GM21576 (cell line): ENCODE measurements around the gene SEC62.

Source experiments
- ATAC-seq: cut with Tn5 transposase; IDR thresholded peaks from one replicate; pipeline ENCODE4 v1.9.1; 2021; ENCODE audit warnings: mild to moderate bottlenecking, moderate library complexity; ENCODE audit not compliant: unreplicated experiment

Gene SEC62, protein sequence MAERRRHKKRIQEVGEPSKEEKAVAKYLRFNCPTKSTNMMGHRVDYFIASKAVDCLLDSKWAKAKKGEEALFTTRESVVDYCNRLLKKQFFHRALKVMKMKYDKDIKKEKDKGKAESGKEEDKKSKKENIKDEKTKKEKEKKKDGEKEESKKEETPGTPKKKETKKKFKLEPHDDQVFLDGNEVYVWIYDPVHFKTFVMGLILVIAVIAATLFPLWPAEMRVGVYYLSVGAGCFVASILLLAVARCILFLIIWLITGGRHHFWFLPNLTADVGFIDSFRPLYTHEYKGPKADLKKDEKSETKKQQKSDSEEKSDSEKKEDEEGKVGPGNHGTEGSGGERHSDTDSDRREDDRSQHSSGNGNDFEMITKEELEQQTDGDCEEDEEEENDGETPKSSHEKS

GRCh38 chr3:169966428-169966950 lies at the start of gene SEC62:
Gene SEC62, plus strand, starts transcription at chr3:169966807. Its CDS starts 16 bp downstream, at chr3:169966823.
- ATAC-seq = peak; percentile 91

DNA sequence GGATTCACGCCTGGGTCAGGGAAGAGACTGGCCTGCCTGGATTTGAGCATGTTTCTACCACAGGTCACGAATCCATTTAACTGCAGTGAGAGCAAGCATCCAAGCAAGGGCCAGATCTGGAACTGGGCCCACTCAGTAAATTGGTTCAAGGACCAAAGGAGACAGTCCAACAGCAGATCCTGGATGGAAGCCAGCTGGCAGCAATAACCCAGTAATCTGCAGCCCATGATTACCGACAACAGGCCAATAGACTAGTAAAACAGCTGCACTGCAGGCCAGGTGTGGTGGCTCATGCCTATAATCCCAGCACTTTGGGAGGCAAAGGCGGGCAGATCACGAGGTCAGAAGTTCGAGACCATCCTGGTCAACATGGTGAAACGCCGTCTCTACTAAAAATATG lies 43.4 kb upstream of the SEC62 start:
- no peak for ATAC-seq

GRCh38 chr3:169923831-169924230 lies 42.8 kb upstream of the SEC62 start:
- no peak for ATAC-seq

DNA sequence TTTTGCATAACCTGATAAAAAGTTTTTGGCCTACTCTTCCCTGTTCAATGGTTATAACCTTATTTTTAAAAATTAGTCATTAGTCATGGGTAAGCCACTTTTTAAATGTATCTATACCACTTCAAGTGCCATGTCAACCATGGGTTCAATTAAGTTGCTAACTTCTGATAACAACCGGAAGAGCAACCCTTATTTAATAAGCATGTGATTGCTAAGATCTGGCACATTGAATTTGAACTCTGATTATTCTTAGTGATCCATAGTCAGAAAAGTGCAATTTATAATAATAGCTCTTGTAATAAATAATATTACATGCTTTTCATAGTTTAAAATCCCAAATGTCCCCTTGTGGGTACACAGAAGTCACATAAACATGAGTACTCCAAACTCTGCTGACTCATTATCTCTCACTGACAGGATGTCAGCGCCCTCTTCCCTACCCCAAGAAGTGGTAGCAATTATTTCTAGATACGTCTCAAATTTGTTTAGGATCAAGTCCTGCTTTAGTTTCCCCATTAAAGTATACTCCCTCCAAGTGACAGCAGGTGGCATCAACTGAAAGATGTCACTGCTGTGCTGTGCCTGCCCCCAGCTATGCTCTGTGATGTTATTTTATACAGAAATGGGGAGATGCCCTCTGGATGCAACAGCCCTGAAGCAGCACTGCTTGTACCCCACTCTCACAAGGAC lies 36.6 kb upstream of the SEC62 start:
- peak; percentile 33 for ATAC-seq

DNA sequence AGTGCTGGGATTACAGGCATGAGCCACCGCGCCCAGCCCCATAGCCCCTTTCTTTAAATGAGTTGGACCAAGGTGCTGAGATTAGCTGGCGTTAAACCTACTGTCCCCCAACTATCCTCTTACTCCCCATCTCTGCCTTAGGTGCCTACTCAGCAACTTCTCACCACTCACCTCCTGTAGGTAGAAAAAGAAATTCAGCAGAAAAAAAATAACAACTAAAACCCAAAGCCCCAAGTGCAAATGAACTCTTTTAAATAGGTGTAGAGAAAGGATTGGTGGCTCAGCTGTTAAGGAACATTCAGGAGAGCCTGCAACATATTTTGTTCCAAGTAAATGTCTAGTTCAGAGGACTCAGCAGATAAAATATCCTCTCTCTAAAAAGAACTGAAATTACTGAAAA lies 35.8 kb upstream of the SEC62 start:
- no peak for ATAC-seq

- ATAC-seq = peak; percentile 90
Measured at GRCh38 chr3:169931747-169932520, 34.7 kb upstream of the SEC62 start.

- ATAC-seq = no peak
Measured at GRCh38 chr3:169939320-169939719, 27.3 kb upstream of the SEC62 start.

DNA sequence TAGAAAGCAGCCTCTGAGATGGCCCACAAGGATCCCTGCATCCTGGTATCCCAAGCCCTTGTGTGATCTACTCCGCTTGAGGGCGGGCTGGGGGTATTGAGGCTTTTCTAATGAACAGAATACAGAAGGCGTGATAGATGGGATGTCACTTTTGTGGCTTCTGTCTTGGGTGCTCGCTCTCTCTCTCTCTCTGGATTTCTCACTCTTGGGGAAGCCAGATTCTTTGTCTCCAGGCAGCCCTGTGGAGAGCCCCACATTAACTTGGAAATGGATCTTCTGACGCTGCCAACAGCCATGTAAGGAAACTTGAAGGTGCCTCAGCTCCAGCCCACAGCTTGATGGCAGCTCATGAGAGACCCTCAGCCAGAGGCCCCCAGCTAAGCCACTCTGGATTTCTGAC lies 26.9 kb upstream of the SEC62 start:
- no peak for ATAC-seq

DNA sequence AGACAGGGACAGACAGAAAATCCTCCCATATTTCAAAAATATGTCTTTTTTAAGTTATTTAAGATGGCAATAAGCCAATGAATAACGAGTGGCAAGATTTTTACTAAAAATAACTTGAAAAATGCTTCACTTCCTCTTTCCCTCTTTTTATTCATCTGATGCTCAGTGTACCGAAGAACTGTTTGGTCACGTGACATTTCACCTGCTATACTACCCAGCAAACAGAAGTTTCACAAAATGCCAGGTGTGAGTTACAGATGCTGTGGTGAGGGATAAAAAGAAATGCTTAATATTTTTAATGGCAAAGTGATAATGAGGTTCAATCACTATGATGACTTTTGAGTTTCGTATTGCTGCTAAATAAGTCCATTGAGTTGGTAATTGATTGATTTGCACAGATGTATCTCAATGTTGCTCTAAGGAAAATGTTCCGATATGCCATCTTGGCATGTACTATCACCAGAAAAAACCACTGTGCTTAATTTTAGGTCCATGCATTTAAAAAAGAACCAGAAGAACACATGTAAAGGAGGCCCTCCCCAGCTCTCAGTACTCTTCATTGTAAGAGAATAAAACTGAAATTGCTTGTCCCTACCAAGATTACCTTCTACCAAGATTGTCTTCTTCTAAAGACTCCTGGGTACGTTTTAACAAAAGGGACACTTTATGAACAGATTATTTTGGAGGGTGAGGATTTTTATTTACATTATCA lies 26.0 kb upstream of the SEC62 start:
- peak; percentile 72 for ATAC-seq

GRCh38 chr3:169945313-169945712 lies 21.3 kb upstream of the SEC62 start:
- ATAC-seq = peak; percentile 82

GRCh38 chr3:169946336-169946735 lies 20.3 kb upstream of the SEC62 start:
- no peak for ATAC-seq

DNA sequence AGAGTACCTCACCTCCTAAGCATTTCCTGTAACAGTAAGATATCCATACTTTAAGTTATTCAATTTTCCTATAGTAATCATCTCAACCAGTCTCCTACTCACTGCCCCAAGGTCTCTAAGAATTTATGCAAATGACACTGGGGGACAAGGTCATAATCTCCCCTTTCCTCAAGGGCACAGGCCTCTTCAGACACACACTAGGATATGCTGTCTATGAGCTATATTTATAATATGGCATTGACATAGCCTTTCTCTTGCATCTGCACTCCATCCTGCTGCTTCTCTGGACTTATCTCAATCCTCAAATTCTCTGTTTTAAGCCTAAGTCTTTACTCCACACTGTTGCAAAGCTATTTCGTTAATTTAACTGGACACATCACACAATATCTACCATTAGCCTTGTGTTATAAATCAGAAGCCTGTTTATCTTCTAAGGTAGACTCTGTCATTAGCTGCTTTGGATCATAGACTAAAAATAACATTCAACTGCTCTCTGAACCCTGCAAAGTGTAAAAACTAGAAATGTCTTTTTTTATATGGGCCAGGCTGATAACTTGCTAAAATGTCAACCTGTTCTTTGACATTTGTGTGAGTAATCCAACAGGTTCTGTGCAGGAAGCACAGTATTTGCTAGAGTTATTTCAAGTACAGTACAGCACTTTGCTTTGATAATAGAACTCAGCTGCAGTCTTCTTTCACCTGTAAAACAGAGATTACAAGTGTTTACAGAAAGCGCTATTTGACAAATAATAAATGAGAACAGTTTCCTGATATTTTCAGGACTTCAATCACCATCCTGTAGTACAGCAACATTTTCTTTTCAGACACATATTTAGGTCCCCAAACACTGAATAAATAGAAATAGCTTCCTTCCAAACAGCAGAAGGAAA lies 17.8 kb upstream of the SEC62 start:
- ATAC-seq = no peak

- no peak for ATAC-seq
Measured at GRCh38 chr3:169952045-169952444, 14.6 kb upstream of the SEC62 start.

DNA sequence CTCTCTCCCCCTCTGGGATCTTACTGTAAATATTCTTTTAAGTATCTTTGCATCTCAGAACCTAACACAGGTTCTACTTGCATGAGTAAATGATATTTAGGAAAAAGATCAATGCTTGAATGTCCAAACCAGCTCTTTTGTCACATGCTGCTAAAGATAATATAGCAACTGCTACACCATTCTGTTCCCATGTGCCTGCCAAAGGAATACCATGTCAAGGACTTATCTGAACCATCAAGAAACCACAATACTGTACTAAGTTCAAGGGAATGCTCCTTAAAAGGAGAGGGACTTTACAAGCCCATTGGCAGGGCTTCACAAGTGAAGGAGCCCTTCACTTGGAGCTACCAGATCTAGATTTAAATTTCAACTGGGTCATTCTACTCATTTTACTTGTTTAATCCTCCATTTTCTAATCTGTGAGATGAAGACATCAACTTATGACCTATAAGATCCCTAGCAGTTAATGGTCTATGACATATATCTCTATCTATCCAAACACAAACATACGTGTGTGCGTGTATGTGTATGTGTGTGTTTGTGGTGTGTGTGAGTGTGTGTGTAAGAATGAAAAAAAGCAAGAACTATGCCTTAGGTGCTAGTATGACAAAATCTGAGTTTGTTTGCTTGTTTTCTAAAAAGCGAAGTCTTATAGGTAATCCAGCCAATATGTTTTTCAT lies 13.0 kb upstream of the SEC62 start:
- peak; percentile 7 for ATAC-seq

DNA sequence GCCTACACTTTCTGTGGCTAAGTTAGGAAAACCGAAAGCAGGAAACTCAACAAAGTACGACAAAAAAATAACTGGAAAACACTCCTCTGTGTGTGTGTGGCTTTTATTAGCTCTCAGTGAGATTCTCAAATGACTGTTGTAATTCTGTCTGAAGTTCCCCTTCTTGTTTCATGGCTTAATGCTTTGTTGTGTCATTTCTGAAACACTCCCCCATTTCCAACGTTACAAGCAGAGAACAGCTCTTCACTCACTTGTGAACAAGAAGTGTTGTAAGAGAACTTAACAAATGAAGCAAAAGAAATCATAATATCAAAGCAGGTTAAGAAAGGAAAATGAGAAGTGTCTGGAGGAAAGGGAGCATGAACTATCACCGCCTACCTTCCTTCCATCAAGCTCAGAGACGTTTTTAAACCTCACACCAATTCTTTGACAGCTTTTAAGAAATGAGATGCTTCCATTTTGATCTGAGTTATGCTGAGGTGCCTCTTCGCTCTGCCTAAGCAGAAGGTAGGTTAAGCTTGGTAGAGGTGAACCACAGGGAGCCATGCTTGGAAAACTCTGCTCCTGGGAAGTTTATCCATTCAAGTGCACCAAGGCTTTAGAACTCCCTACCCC lies 12.4 kb upstream of the SEC62 start:
- peak; percentile 71 for ATAC-seq

DNA sequence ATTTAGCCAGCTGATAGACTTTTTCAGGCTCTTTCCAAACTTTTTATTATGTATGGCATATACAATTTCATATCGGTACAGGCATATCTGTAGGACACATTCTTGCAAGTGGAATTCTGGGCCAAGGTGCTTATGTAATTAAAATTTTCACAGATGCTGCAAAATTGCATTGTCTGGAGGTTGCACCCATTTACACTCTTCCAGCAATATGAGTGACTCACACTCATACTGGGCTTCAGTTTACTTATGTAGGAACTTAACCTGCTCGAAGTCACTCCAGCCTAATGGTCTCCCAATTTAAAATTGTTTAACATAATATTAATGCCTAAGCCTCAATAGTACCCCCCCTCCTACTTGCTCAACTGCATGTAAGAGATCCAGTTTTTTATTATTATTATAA lies 11.2 kb upstream of the SEC62 start:
- ATAC-seq = no peak

GRCh38 chr3:169964176-169964575 lies 2.4 kb upstream of the SEC62 start:
- no peak for ATAC-seq

DNA sequence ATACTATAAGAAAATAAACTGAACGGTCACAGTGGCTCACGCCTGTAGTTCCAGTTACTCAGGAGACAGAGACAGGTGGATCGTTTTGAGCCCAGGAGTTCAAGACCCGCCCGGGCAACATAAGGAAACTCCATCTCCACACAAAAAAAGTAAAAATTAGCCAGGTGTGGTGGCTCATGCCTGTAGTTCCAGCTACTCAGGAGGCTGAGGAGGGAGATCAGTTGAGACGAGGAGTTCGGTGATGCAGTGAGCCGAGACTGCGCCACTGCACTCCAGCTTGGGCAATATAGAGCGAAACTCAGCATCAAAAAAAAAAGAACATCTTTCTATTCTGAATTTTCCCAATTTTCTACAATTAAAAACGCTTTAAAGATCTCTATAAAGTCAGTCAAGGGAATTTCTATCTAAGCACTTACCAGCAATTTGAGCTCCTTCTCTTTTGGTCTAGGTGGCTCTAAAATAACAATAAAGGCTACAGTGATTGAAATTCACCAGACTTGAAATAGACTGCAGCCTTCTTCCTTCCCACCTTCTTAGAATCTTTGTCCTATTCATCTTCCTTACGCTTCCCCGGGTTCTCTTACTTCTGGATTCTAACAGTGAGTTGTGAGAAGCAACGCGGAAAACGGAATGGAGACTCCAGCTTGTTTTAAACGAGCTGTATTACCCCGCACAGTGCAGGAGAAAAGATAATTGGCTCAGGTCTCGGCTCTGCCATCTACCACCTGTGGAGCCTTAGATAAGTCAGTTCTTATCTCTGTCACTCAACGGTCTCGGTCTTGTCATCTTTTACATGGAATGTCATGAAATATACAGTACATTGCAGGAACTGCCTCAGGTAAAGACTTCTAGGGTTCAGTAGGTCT lies 812 bp upstream of the SEC62 start:
- peak; percentile 17 for ATAC-seq
